NCI-H2227 (cell line): ENCODE data around the gene GLRX5.
A peak's percentile ranks its signal among the peaks of the same experiment; 100 is the strongest.
"Not testable (repeated sequence)": the region's sequence is repeated elsewhere in the genome, so short reads cannot be mapped to it uniquely, and the experiment has no call there.

Experiments used
- DNase-seq: peaks from one replicate; lab custom pipeline; 2025; ENCODE audit not compliant: unreplicated experiment; lab: John Stamatoyannopoulos, UW

The GLRX5 gene

DNA sequence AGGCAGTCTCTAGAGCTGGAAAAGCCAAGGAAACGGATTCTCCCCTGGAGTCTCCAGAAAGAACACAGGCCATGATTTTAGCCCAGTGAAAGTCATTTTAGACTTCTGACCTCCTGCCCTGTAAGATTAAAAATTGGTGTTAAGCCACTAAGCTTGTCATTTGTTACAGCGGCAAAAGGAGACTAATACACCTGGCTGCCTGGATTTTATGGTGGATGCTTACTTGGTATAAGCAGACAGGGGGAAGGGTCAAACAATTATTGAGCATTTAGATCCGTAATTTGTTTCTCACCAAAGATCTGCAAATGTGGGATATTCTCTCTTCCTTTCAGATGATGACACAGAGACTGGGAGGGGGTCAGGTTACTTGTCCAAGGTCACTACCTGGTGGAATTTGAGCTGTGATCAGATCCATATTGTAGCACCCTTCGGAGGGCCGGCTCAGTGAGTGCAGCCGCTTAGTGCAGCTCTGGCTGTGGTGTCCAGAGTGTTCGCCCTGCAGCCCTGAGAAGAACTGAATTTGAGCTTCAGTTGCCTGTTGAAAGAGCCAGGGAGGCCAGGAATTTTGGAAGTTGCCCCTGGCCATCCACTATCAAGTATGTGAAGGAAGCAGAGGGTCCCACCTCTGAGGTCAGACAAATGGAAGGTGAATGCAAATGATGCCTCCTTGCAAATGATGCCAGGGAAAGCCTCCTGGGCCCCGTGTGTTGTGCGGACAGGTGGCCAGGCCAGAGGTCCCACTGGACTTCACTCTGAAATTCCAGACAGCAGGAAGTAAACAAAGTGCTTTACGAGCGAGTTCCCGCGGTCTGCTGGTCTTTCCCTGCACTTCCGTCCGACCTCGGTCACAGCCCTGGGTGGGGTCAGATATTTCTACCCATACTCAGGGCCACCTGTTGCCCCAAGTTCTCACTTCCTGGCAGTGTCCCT lies 15.1 kb downstream of the GLRX5 start:
- DNase-seq: no peak

DNA sequence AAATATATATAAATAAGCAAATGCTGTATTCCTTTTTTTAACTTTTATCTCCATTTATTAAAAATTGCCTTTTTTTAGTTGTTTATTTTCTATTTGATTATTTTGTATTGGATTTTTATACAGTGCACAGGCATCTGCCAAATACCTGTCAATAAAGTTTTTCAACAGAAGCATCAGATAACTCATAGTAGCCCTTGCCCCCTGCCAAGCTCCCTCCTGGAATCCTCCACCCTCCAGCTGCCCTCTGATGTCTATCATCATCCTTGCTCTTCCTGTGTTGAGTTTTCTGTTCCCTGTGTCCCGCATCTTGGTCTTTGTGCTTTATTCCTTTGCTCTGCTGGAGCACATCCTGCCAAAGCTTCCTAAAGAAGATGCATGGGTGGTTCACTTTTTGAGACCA lies 16.6 kb downstream of the GLRX5 start:
- no peak for DNase-seq

DNA sequence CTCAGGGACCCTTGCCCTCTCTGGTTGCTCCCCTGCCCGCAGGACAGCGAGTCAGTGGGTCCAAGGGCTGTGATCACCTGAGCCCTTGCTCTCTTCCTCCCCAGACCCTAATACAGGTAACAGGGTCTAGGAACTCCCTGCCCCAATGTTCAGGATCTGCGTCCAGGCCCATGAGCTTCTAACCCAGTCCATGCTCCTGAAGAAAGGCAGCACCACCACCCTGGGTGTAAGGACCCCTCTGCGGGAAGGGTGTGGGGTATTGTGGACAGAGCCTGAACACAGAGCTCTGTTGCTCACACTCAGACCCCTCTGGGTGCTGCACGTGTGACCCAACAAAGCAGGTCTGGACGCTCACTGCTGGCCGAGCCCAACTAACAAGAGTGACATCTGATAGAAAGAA lies 18.3 kb downstream of the GLRX5 start:
- DNase-seq: no peak

DNA sequence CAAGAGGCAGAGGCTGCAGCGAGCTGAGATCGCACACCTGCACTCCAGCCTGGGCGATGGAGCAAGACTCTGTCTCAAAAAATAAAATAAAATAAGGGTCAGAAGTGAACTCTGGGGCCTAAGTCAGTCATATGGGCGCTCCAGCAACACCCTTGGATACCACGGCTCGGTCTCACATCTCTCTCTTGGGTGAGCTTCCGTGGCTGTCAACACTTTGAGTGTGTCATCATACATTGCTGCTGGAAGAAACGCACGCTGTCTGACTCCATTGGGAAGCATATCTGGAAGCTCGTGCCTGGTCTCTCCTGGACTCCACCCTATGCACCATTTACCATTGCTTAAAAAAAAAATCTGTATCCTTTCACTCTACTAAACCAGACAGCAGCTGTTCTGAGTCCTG lies 20.2 kb downstream of the GLRX5 start:
- DNase-seq: no peak

DNA sequence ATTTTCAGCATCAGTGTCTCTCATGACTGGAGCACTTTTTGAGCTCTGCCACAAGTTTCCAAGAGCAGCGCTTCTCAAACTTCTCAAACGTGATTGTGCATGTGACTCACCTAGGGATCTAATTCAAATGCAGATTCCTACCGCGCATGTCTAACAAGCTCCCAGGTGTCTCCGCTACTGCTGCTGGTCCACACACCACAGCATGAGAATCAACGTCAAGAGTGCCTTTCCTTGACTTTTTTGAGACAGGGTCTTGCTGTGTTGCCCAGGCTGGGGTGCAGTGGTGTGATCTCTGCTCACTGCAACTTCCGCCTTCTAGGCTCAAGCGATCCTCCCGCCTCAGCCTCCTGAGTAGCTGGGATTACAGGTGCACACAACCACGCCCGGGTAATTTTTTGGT lies 22.4 kb downstream of the GLRX5 start:
- DNase-seq: no peak

DNA sequence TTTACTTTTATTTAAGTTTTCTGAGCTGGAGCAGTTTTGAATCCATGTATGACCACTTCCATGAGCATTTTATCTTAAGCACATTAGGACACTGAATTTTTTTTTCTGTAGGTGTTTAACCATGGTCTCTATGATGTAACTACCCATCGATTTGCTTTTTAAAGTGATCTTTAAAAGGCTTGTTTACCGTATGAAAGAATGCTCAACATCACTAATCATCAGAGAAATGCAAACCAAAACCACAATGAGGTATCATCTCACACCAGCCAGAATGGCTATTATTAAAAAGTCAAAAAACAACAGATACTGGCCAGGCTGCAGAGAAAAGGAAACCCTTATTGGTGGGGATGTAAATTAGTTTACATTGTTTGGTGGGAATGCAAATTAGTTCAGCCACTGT lies 23.0 kb downstream of the GLRX5 start:
- DNase-seq: no peak

DNA sequence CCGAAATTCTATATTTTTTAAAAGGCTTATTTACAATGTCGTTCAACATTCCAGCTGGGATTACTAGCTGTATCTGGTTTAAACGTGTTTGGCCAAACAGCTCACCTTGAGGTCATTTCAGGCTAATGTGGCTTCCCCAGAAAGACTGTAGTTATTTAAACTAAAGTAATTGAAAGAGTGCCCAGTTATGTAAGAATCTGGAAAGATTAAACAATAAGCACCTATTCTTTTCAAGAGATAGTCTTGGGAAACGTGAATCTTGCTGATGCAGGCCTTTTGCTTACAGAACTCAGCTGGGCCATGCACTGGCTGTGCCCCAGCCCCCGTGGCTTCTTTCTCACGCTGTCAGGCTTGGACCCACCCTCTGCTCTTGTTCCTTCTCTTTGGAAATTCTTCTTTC lies 24.4 kb downstream of the GLRX5 start:
- DNase-seq: no peak

DNA sequence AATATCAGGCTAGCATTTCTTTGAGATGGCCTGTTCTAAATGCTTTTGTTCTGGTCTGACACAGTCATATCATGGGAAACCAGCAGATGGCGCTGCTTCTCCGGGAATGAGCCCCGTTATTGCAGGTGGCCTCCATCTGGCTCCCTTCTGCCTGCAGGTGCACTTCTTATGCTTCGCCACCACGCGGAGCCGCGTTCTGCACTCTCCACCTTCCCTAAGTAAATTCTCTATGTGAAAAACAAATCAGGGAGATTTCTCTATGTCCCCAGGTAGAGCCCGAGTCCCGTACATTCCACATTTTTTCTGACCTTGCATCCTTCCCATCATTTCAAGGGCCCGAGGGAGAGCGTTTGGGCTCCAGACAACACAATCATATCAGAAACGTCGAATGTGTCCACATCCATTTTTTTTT lies 26.2 kb downstream of the GLRX5 start:
- DNase-seq: peak; percentile 92

DNA sequence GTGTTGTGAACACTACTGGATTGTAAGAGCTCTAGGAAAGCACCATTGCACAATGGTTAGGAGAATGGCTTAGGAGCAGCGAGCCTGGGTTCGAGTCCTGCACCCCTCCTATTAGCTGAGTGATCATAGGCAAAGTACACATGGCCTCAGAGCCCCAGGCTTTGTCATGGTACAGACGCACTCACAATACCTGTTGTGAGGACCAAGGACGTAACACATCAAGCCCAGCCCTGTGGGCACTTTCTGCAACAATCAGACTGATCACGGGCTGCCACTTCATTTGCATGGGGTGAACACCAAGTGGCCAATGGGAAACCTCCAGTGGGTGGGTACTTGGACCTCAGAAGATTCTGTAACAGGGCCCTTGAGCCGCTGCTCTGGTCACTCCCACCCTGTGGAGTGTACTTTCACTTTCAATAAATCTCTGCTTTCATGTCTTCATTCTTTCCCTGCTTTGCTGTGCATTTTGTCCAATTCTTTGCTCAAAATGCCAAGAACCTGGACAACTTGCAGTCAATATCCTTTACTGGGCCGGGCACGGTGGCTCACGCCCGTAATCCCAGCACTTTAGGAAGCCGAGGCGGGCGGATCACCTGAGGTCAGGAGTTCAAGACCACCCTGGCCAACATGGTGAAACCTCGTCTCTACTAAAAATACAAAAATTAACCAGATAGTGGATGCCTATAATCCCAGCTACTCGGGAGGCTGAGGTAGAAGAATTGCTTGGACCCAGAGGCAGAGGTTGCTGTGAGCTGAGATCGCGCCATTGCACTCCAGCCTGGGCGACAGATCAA lies 28.2 kb downstream of the GLRX5 start:
- peak; percentile 50 for DNase-seq

DNA sequence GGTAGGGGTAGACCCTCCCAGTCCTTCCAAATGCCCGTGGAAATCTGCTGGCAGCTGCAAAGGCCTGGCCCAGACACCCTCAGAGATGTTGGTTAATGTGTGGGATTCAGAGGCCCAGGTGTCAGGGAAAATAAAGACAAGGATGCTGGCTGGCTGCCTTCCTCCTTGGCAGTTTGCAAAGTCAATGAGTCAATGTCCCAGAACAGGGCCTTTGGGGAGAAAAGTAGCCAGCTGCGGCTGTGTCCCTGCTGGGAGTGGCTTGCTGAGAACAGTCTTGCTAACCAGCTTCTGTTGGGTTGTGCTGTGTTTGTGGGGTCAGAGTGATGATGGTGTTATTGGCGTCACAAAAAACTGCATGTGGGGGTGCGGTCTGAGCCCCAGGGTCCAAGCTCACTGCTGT lies 29.2 kb downstream of the GLRX5 start:
- DNase-seq: no peak

DNA sequence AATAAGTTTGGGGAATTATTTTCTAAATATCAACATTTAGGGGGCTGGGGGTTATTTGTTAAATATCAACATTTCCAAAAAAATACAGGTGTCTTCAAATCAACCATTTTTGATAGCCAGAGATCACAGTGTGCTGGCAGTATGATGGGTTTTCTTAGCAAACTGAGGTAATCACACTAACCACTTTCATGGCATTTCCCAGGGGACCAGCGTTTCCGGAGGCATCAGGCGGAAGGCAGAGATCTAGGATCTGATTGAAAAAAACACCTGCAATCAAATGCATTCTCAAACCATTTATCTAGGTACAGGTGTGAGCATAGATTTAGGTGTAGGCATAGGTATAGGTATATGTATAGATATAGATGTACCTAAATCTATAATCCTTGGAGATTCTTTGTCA lies 34.6 kb downstream of the GLRX5 start:
- no peak for DNase-seq

DNA sequence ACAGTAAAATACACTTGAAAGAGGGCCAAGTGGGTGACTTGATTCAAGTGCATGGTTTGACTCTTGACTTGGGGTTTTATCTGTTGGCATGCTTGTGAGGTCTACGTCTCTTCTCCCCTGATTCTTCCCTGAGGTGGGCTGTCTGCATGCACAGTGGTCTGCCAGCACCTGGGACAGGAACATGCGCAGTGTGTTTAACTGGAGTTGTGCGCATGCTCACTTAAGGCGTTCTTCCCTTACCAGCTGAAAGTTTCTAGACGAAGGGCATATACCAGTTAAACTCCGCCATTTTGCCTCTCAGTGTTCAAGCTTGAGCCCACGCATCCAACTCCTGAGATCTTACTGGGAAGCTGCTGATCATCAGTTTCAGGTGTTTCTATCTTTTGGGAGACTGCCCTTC lies 38.5 kb downstream of the GLRX5 start:
- no peak for DNase-seq

DNA sequence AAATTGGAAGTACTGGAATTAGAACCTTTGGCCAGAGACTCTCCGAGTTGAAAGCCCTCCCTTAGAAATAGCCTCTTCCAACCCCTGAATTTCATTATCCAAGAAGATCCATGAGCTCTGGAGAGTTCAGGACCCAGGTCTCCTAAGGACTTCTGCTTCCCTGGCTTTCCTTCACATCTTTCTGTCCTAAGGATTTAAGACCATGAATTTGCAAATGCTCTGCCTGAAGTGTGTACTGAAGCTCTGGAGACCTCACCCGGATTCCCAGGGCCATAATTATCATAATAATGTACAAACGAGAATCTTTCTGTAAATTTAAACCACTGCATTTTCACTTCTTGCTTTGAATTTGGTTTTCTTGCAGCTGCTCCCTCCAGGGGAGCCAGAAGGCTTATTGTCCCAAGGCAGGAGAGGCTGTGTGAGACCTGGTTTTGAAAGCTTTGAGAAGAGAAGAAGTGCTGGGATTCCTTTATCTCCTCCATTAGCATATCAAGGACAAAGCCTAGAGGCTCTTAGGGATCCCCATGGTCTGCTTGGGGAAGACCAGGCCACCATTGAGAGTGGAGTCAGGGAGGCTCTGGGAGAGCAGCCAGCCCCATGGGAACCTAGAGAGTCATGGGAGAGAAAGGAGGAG lies 41.1 kb downstream of the GLRX5 start:
- no peak for DNase-seq

DNA sequence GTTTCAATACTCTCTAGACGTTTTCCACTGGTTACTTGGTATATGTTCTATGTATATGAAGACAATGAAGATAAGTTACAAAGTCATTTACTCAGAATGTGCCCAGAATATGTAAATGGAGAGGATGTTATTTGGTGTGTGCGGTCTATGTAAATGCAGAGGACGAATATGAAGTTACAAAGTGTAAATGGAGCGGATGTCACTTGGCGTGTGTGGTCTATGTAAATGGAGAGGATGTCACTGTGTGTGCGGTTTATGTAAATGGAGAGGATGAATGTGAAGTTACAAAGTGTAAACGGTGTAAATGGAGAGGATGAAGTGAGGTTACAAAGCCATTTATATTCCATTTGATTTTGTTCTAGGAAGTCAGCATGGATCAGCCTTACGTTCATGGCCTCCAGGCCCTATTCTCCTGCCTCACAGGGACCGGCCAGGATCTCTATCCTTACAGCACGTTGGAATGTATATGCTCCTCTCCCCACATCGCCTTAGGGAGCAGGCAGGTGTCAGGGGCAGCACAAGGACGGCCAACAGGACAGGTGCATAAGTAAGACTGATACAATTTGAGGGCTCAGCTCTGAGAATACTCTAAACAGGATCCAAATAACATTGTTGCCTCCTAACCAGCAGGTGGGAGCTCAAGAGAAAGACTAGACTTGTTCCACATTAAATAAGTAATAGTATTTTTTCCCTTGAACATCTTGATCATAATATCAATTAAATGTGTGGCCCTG lies 42.4 kb downstream of the GLRX5 start:
- no peak for DNase-seq

DNA sequence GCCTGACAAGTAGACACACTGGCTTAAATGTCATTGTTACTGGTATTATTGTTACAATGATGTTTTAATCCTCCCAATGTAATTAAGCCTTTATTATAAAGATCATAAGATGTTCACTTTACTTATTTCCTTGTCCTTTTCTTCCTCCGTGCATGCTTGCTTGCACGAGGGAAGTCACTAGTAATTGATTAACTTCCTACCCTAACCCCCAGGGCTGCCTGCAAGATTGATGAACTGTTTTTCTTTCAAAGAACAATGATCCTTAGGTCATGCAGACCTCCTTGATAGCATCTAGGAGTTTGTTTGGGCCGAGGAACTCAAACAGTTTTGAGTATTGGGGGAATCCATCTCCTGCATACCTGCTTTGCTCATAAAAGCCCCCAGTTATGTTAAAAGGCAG lies 43.0 kb downstream of the GLRX5 start:
- DNase-seq: no peak

DNA sequence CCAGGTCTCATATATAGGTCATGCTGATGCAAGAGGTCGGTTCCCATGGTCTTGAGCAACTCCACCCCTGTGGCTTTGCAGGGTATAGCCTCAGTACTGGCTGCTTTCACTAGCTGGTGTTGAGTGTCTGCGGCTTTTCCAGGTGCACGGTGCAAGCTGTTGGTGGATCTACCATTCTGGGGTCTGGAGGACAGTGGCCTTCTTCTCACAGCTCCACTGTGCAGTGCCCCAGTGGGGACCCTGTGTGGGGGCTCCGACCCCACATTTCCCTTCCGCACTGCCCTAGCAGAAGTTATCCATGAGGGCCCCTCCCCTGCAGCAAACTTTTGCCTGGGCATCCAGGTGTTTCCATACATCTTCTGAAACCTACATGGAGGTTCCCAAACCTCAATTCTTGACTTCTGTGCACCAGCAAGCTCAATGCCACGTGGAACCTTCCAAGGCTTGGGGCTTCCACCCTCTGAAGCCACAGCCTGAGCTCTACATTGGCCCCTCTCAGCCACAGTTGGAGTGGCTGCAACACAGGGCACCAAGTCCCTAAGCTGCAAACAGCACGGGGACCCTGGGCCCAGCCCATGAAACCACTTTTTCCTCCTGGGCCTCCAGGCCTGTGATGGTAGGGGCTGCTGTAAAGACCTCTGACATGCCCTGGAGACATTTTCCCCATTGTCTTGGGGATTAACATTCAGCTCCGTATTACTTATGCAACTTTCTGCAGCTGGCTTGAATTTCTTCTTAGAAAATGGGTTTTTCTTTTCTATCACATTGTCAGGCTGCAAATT lies 49.2 kb downstream of the GLRX5 start:
- not testable (repeated sequence) for DNase-seq

DNA sequence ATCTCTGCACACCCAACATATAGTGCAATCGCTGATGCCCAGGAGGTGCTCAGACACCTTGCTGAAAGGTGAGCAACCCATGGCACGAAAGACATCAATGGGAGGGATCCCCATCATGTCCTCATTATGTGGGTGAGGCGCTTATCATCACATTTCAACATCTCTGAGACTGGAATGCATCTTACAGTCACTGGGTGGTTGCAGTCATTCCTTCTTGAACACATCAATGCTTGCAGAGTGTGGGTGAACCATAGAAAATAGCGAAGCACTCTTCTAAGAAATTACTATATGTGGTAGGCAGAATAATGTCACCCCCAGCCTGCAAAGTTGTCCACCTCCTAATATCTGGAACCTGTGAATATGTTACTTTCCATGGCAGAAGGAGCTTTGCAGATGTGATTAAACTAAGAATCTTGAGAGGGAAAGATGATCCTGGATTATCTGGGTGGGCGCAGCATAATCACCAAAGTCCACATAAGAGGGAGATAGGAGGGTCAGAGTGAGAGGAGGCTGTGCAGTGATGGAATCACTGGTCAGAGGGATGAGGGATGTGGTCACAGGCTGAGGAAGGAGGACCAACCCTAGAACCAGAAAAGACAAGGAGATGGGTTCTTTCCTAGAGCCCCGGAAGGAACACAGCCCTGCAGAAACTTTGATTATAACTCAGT lies 51.2 kb downstream of the GLRX5 start:
- DNase-seq: no peak

DNA sequence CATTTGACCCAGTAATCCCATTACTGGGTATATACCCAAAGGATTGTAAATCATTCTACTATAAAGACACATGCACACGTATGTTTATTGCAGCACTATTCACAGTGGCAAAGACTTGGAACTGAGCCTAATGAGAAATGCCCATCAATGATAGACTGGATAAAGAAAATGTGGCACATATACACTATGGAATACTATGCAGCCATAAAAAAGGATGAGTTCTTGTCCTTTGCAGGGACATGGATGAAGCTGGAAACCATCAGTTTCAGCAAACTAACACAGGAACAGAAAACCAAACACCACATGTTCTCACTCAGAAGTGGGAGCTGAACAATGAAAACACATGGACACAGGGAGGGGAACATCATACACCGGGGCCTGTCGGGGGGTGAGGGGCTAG lies 56.3 kb downstream of the GLRX5 start:
- DNase-seq: not testable (repeated sequence)
